ENCODE results near the gene TASOR2.

Gene TASOR2

GRCh38 chr10:5654218-5654755 lies 30.4 kb upstream of the TASOR2 start:
- no peak for DNase-seq (ENCODE audit: low read depth in 2 of 2, low spot score in 1 of 2)

DNA sequence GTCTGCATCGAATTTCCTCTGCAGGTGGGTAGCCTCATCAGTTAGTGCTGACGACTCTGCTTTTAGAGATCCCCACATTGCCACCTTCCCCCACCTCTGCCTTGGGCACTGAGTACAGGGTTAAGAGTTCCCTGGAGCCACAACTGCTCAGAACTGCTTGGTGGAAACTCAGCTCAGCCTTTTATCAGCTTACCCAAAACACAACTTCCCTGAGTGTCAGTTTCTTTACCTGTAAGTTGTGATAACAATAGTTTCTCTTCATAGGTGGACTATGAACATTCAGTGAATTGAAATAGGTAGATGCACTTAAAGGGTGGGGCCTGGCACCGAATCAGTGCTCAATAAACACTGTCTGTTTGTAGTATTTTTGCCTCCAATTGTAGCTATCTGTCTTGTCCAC lies 29.5 kb upstream of the TASOR2 start:
- no peak for DNase-seq (ENCODE audit: low read depth in 2 of 2, low spot score in 1 of 2)

GRCh38 chr10:5656737-5657579 lies 27.7 kb upstream of the TASOR2 start:
- DNase-seq (ENCODE audit: low read depth in 2 of 2, low spot score in 1 of 2) = no peak

DNA sequence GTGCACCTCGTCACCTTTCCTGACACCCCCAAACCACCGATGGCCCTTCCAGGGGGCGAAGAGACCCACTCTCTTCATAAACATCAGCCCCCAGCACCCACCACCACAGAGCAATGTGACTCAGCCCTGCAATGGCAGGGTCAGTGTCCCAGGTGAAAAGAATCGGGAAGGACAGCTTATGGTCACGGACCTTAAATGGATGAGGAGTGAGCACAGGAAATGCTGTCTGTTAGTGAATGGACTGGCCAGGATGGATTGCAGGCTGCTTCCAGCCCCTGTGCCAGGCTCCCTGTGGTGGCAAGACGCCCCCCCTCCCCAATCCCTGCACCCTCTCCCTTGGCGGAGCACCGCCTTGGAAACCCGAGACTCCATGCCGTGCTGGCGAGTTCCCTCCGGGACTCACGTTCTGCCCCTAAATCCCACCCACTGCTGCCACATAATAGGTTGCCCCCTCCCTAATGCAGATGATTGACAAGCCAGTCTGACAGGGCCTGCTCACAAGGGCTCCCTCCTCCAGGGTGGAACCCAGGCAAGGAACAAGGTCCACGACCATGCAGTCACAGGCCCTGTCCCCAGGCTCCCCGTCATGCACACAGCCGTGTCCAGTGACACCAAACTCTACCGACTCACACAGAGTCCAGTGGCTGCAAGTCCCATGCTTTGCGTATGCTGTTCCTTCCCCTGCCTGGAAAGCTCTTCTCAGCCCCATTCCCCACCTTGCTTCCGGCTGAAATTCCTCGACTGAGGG lies 25.6 kb upstream of the TASOR2 start:
- no peak for DNase-seq (ENCODE audit: low read depth in 2 of 2, low spot score in 1 of 2)

DNA sequence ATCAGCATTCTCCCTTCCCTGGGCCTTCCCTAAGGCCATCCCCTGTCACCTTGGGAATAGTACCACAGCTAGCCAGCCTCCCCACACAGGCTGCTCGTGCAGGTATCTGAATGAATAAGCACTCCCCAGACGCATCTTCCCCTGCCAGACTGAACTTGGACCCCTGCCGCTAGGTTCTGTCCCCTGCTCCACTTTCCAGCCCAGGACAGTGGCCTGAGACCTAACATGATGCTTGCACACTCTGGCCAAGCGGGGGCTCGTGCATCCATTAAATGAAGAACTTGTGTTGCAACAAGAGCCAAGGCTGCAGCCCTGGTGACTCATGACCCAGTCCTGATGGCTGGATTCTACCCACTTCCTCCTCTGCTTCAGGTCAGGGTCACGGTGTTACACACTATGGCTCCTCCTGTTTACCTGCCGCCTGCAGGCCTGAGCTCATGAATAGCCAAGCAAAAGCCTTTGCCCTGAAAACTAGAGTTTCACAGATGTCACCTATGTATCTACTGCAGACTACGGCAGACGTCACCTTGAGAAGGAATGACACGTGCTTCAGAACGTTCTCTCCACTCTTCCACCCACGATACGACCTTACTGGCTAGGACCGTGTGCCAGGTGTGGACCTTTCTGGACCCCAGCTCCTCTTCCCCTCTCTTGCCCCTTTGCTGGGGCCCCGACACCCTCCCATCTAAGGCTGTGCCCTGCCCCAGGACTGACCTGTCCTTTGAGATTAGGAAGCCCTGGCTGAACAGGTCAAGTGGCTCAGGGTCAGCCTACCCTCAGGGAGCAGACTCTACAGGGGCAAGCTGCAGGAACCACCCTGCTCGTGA lies 24.7 kb upstream of the TASOR2 start:
- no peak for DNase-seq (ENCODE audit: low read depth in 2 of 2, low spot score in 1 of 2)

- DNase-seq (ENCODE audit: low read depth in 2 of 2, low spot score in 1 of 2) = no peak
Measured at GRCh38 chr10:5661043-5661442, 23.6 kb upstream of the TASOR2 start.

GRCh38 chr10:5662708-5663579 lies 21.7 kb upstream of the TASOR2 start:
- no peak for DNase-seq (ENCODE audit: low read depth in 2 of 2, low spot score in 1 of 2)

- DNase-seq (ENCODE audit: low read depth in 2 of 2, low spot score in 1 of 2) = no peak
Measured at GRCh38 chr10:5663692-5664427, 20.8 kb upstream of the TASOR2 start.

GRCh38 chr10:5665373-5666007 lies 19.1 kb upstream of the TASOR2 start:
- DNase-seq (ENCODE audit: low read depth in 2 of 2, low spot score in 1 of 2) = no peak

- DNase-seq (ENCODE audit: low read depth in 2 of 2, low spot score in 1 of 2) = no peak
Measured at GRCh38 chr10:5666008-5666840, 18.4 kb upstream of the TASOR2 start, which contains the start of gene ASB13. Gene ASB13 (minus strand): TSS chr10:5666595. CDS start chr10:5666551, 44 bp downstream.

- DNase-seq (ENCODE audit: low read depth in 2 of 2, low spot score in 1 of 2) = no peak
Measured at GRCh38 chr10:5666841-5667630, 17.6 kb upstream of the TASOR2 start.

- DNase-seq (ENCODE audit: low read depth in 2 of 2, low spot score in 1 of 2) = no peak
Measured at GRCh38 chr10:5668429-5668828, 16.2 kb upstream of the TASOR2 start.

DNA sequence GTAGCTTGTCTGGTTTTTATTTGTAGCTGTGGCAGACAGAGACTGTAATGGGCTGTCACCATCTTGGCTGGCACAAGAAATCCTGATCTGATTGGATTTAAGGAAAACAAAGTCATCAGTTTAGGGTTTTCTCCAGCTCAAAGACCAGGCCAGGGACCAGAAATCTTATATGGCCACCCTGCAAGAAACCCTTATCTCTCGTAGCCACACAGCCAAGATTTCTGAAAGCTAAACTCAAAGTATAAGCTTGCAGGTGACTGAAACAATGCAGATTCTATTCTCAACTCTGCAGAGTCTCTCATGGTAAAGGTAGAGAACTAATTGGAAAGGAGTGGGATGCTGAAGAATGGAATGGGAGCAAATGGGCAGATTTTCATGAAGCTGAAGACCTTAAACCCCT lies 15.0 kb upstream of the TASOR2 start:
- no peak for DNase-seq (ENCODE audit: low read depth in 2 of 2, low spot score in 1 of 2)

DNA sequence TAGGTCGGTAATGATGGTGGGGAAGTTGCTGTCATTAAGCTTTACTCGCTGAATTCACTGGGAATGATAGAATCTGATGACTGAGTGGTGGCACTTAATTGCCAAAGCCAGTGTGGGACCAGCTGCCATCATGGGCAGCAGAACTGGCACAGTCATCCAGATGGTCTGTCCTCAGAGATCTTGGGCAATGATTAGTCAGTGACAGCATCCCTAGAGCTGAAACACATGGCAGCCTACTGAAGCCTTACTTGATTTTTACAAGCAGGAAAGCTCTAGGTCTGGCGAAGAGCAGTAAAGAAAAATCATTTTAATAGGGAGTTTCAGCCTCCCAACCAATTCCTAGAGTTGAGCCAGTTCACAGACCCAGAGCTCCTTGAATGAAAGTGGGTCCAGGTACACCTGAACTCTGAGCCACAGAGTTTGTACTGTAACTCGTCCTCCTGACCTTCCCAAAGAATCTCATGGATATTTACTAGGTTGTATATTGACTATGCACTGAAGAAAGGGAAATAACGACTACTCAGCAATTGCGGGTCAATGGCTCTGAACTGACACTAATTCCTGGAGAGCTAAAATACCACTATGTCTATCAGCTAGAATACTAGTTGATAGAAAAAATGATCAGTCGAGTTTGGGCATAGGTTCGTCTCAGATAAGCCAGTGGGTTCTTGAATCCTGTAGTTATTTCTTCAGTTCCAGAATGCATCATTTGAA lies 13.8 kb upstream of the TASOR2 start:
- DNase-seq (ENCODE audit: low read depth in 2 of 2, low spot score in 1 of 2) = no peak

- no peak for DNase-seq (ENCODE audit: low read depth in 2 of 2, low spot score in 1 of 2)
Measured at GRCh38 chr10:5678397-5679036, 6.1 kb upstream of the TASOR2 start.

GRCh38 chr10:5679037-5679435 lies 5.6 kb upstream of the TASOR2 start:
- no peak for DNase-seq (ENCODE audit: low read depth in 2 of 2, low spot score in 1 of 2)

All from stimulated activated CD8-positive, alpha-beta memory T cell treated with anti-CD3 and anti-CD28 coated beads, Interleukin-4, amount 100 ng/mL, for 4 hours (primary cell).